ENCODE measurements around the gene RSPH6A.

RSPH6A gene

GRCh38 chr19:45816236-45817009 lies 1.3 kb upstream of the RSPH6A start:
- no peak for DNase-seq (ENCODE audit: low read depth)
- no peak overlapping the region for H3K4me3 ChIP-seq (ENCODE audit: control insufficient read depth, low read depth, low read length)
- TF ChIP-seq, protein P1, sequence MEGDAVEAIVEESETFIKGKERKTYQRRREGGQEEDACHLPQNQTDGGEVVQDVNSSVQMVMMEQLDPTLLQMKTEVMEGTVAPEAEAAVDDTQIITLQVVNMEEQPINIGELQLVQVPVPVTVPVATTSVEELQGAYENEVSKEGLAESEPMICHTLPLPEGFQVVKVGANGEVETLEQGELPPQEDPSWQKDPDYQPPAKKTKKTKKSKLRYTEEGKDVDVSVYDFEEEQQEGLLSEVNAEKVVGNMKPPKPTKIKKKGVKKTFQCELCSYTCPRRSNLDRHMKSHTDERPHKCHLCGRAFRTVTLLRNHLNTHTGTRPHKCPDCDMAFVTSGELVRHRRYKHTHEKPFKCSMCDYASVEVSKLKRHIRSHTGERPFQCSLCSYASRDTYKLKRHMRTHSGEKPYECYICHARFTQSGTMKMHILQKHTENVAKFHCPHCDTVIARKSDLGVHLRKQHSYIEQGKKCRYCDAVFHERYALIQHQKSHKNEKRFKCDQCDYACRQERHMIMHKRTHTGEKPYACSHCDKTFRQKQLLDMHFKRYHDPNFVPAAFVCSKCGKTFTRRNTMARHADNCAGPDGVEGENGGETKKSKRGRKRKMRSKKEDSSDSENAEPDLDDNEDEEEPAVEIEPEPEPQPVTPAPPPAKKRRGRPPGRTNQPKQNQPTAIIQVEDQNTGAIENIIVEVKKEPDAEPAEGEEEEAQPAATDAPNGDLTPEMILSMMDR (IDR thresholded peaks at IDR 0.05; ENCODE audit: control insufficient read depth, insufficient read depth, low read depth, low read length, missing control alignments) = no peak

- no peak for DNase-seq (ENCODE audit: low read depth)
- H3K4me3 ChIP-seq (ENCODE audit: control insufficient read depth, low read depth, low read length) = no peak overlapping the region
- TF ChIP-seq, protein P1 (IDR thresholded peaks at IDR 0.05; ENCODE audit: control insufficient read depth, insufficient read depth, low read depth, low read length, missing control alignments) = no peak
These were observed 541 bp upstream of the RSPH6A start for GRCh38 chr19:45815481-45816216.

DNA sequence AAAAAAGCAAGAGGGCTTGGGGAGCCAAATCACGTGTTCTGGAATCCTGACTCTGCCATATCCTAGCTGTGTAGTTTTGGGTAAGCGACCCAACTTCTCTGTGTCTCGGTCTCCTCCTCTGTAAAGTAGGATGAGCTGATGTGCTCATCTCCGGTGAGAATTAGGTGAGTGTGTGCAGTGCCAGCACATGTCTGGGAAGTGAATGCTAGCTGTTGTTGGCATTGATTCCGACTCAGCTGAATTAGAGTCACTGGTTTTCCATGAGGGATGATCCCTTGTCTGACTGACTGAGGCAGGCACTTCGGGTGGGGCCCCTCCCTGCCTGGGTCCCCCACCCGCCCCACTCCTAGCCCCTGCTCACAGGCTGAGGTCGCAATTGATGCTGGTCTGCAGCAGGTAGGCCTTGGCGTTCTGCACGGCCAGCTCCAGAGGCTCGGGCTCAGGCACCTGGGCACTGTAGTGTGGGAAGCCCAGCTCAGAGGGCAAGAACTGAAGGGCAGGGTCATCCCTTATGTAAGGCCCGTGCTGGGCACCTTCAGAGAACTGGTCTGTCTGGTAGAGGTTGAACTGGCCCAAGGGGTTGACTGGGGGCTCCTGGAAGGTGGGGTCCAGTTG lies 835 bp downstream of the RSPH6A start:
- H3K4me3 ChIP-seq (ENCODE audit: control insufficient read depth, low read depth, low read length) = no peak overlapping the region
- TF ChIP-seq, protein P1 (IDR thresholded peaks at IDR 0.05; ENCODE audit: control insufficient read depth, insufficient read depth, low read depth, low read length, missing control alignments) = no peak
- no peak for DNase-seq (ENCODE audit: low read depth)

- DNase-seq (ENCODE audit: low read depth) = no peak
- TF ChIP-seq, protein P1 (IDR thresholded peaks at IDR 0.05; ENCODE audit: control insufficient read depth, insufficient read depth, low read depth, low read length, missing control alignments) = no peak
- H3K4me3 ChIP-seq (ENCODE audit: control insufficient read depth, low read depth, low read length) = no peak overlapping the region
These were observed 2.8 kb downstream of the RSPH6A start for GRCh38 chr19:45812297-45812696.

DNA sequence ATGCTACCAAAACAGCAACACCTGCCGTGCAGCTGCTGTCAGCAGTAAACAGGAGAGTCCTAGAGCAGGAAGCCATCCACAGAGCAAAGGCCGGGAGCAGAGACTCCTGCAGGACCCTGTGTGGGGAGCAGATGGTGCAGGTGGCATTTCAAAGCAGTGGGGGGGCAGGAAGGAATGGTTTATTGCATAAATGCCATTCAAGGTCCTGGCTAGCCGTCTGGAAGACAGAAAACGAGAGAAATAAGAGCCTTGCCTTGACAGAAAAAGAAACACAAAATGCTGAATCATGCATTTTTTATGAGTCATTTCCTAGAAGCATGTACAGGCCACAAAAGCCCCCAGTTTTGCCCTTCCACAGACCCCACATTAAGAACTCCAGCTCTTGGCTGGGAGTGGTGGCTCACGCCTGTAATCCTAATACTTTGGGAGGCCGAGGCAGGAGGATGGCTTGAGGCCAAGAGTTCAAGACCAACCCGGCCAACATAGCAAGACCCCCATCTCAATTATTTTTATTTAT lies 5.4 kb downstream of the RSPH6A start:
- DNase-seq (ENCODE audit: low read depth) = peak; percentile 16

GRCh38 chr19:45805719-45806118 lies 9.4 kb downstream of the RSPH6A start:
- TF ChIP-seq, protein P1 (IDR thresholded peaks at IDR 0.05; ENCODE audit: control insufficient read depth, insufficient read depth, low read depth, low read length, missing control alignments) = no peak
- no peak overlapping the region for H3K4me3 ChIP-seq (ENCODE audit: control insufficient read depth, low read depth, low read length)
- DNase-seq (ENCODE audit: low read depth) = no peak

More for the DNA sequence above, 5.4 kb downstream of the RSPH6A start:
- H3K4me3 ChIP-seq (ENCODE audit: control insufficient read depth, low read depth, low read length) = no peak overlapping the region
- TF ChIP-seq, protein P1 (IDR thresholded peaks at IDR 0.05; ENCODE audit: control insufficient read depth, insufficient read depth, low read depth, low read length, missing control alignments) = no peak
